Stimulated activated CD8-positive, alpha-beta memory T cell treated with anti-CD3 and anti-CD28 coated beads, Interleukin-12 subunit alpha, Interleukin-12 subunit beta, amount 100 ng/mL, for 24 hours (primary cell): ENCODE measurements around the gene IL12B.
"Not testable (repeated sequence)": the region's sequence is repeated elsewhere in the genome, so short reads cannot be mapped to it uniquely, and the experiment has no call there.

Experiments
- DNase-seq: peaks from one replicate; pipeline ENCODE4 v3.0.0-alpha.2; 2020; ENCODE audit errors: extremely low read depth

The IL12B gene

DNA sequence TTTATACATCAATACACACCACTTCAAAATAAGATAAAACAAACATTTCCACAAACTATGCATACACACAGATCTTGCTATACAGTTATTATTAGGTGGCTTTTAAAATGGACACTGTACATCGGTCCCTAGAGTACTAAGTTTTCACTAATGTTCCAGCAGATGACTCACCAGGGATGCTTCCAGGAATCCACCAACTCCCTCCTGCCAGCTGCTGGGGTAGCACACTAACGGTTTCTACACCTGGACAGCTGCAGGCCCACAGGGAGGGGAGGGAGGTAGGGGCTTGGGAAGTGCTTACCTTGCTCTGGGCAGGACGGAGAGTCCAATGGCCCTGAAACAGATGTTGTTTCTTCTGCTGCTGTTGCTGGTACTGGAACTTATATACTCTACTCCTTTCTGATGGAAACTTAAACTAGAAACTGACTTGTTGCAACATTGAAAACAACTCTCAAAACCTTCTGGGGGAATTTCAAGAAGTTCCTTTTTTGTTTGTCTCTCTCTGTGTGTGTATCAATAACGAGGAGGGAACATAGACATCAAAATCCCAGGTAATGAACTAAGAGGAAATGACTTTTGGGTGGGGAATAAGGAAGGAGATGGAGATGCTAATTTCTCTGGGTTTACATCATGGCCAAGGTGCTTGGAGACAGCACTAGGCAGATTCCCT, at the start of gene IL12B:
Gene IL12B, minus strand, starts transcription at position 357 of the 670 bp plus-strand sequence. CDS start 3,705 bp downstream, outside the sequence.
- no peak for DNase-seq

DNA sequence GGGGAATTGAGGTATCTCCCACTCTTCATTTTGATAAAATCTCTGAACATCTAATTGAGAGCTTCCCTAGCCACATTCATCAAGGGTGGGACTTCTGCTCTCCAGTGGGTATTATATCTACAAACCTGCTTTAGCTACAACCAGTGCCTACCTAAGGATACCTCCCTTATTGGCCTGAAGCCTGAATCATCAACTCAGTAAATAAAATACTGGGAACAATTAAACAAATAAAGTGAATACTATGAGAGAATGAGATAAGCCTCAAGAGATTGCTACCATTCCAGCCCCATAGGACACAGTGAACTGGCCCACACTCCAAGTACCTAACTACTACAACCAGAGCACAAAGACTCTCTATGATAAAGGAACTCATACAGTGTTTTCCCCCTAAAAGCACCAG, 47.4 kb upstream of the IL12B start:
- DNase-seq, result no peak

DNA sequence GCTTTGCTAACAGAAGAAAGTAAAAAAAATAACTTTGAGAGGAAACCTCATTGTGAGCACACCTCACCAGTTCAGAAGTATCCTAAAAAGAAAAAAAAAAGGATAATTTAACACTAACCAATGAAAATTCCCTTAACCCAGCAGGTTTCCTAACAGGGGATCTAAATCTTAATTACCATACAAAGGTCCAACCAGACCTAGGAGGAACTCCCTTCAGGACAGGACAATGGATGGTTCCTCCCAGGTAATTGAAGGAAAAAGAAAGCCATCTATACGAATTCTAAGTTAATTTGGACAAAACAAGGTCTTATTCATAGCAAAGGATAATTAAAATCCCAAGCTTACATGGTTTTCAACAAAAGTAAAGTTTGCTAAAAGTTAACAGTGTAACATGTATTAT, 37.6 kb upstream of the IL12B start:
- not testable (repeated sequence) for DNase-seq

DNA sequence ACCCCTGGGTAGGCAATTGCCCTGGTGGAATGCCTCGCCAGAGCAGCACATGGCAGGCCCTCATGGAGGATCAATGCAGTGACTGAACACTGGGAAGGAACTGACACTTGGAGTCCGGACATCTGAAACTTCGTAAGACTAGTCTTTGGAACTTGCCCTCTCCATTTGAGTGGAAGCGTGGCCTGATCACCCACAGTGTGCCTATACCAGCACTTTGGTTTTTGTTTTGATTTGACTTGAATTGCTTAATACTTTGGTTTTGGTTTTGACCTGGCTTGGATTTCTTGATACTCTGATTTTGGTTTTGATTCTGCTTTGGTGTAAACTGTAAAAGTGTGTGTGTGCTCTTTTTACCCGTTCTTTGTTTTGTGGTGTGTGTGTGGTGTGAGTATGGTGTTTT, 36.5 kb upstream of the IL12B start:
- DNase-seq, result not testable (repeated sequence)

DNA sequence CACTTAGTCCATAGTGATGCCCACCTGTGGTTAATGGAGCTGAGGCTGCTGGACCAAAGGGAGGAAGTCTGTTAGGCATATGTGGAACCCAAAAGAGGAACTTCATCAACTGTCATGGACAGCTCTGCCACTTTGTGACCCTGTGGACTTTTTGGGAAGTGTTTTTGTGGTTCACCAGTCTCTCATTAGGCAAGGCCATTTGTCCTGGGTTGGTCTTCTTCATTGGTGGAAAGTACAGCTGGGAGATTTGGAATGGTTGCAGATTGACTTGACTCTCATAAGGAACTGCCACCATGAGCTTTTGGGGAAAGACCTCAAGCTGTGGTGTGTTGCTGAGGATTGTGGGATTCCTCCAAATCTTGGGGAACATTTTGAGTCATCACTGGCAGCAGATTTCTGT, 31.9 kb upstream of the IL12B start:
- DNase-seq, result no peak

GRCh38 chr5:159359871-159360270, 29.6 kb upstream of the IL12B start:
- not testable (repeated sequence) for DNase-seq

GRCh38 chr5:159359408-159359807, 29.1 kb upstream of the IL12B start:
- DNase-seq, result no peak

- DNase-seq, result no peak
Measured at GRCh38 chr5:159353661-159354252, 23.5 kb upstream of the IL12B start.

- not testable (repeated sequence) for DNase-seq
Measured at GRCh38 chr5:159350644-159351043, 20.4 kb upstream of the IL12B start.

GRCh38 chr5:159350216-159350615, 19.9 kb upstream of the IL12B start:
- DNase-seq, result not testable (repeated sequence)

DNA sequence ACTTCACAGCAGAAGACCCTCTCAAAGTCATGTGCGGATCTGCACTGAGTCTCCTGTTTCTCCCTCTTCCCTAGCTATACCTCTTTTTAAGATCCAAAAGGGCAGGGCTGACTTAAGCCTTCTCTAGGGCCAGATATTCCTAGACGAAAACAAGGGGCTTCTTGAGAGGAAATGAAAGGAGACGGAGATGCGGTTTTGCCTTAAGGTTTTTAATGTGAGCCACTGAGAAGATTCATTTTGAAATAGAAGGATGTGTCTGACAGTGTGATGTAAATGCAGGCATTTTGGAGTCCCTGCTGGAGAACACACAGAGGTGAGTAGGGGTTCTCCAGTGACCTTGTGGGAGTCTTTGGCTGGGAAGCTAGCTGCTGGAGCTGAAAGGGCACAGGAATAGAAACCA, 15.6 kb upstream of the IL12B start:
- DNase-seq, result no peak

DNA sequence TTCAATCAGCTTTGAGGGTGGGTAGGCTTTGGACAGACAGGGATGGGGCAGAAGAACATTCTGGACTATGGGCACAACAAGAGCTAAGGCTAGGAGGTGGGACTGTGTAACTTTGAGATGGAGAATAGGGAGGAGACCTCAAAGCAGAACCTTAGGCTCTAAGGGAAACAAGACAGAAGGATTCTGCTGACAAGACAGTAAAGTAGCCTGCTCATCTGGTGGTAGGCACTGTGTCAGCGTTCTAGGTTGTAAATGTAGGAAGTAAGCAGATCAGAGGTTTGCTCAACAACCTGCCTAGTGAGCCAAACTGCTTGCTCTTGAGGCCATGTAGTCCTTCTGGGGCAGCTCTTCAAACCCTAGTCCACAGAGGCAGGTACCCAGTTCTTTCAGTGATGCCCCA, 15.0 kb upstream of the IL12B start:
- no peak for DNase-seq

DNA sequence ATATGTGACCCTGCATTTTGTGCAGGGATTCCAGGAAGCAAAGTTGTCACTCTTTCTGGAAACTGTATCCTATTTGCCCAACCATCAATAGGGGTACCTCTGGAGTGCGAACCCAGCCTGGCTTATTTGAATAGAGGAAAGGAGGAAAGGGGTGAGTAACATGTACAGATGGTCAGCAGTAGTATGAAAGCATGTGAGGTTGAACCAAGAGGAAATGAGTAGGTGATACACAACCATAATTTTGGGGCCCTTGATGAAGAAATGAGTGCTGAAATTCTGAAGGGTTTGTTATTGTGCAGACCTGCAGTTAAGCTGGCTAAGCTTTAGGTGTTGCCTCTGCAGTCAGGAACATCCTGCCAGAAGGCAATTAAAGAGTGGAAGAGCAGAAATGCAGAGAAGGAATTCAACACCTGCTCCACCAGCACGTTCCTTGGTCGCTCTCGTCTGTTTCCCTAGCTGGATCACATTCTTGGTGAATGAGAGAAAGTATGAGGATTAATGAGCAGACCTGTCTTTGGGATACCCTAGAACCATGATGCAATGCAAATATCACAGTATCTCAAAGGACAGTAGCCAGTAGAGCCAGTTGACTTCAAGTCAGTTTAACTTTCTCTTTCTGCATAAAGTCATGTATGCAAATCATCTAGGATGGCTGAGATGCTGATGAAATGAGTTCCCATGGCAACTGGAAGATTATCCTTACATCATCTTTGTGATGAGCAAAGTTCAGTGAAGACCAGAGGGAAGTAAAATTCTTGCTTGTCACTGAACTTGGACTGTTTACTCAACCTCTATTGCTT, 13.2 kb upstream of the IL12B start:
- no peak for DNase-seq

- no peak for DNase-seq
Measured at GRCh38 chr5:159342840-159343239, 12.6 kb upstream of the IL12B start.

DNA sequence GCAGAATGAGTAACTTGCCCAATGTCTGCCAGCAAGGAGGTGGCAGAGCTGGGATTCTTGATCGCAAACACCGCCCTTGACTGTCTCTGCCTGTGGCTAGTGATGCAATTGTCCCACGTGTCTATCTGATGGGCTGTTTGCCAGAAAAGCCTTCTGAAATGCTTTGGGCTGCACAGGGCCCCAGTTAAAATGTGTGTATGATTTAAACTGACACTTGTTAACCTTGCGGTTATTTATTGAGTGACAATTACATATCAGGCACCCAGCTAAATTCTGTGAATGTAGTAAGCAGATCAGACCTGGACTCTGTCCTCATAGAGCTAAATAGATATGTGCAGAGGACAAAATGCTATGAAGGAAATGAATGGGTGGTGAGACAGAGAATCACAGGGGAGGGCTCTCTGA, 11.6 kb upstream of the IL12B start:
- no peak for DNase-seq

DNA sequence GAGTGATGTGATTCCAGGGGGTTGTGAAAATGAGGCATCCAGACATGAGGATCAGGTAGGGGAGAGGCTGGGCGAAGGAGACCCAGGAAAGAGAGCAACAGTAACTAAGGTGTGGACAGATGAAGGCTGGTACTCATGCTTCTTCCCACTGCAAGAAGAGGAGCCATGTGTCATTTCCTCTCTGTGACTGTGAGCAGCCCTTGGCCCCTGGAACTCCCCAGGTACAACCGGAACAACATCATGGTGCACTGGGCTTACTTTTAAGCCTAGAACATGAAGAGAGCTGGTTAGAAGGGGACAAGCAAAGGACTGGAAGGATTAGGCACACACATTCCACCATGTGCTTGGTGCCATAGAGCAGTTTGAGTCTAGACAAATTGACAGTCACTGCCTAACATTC, 10.9 kb upstream of the IL12B start:
- DNase-seq, result no peak

DNA sequence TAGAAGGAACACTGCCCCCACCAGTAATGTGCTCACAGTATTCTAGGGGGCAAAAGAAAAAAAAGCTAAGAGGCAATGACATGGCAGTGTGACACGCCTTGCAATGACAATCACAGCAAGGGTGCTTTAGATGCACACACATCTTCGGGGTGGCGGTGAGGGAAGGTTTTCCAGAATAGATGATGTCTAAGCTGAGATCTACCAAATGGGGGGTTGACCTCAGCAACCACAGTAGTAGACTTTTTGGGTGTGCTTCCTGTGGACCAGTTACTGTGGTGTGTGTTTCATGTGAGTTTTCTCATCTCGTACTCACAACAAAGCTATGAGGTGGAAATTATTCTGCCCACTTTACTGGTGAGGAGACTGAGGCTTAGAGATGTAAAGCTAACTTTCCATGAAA, 10.2 kb upstream of the IL12B start:
- DNase-seq, result no peak

GRCh38 chr5:159339460-159339859, 9.2 kb upstream of the IL12B start:
- DNase-seq, result no peak

- no peak for DNase-seq
Measured at GRCh38 chr5:159338118-159338517, 7.8 kb upstream of the IL12B start.

GRCh38 chr5:159337016-159337955, 7.0 kb upstream of the IL12B start:
- DNase-seq, result no peak

- no peak for DNase-seq
Measured at GRCh38 chr5:159336586-159336985, 6.3 kb upstream of the IL12B start.

DNA sequence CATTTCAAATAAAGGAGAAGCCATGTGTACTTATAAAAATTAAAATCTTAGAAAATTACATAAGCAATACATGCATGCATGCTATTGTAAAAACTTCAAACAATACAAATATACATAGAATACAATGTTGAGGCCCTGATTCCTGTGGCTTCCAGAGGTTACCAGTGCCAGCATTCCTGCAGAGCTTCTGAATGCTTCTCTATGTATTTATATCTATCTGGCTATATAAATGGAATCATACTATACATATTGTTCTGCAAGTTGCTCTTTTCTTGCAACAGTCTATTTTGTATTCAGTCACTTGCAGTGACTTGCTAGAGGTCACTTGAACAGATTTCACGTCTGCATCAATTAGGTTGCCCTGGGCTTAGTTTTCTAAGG, 3.2 kb upstream of the IL12B start:
- DNase-seq, result no peak
